Stimulated activated CD8-positive, alpha-beta memory T cell treated with anti-CD3 and anti-CD28 coated beads, Interleukin-15, amount 100 ng/mL, for 24 hours (primary cell): ENCODE data around the gene MAP3K5.
A peak's percentile ranks its signal among the peaks of the same experiment; 100 is the strongest.

ENCODE experiments used
- DNase-seq: peaks from one replicate; pipeline ENCODE4 v3.0.0-alpha.2; 2020; ENCODE audit warnings: low read depth

MAP3K5 gene

DNA sequence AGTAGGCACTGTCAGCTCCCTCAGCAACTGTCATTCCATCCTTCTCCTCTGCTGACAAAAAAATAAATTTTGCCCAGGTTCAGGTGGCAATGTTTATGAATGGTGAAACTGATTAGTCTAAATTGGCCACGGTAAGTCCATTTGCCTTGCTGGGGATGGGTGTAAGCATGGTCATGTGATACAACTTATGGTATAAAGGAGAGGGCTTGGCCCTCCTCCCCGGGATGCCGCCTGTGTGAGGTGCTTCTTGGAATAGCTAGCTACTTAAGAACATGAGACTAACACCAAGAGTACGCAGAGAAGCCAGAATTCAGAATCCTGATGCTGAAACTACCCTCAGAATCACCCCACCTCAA, 147.7 kb downstream of the MAP3K5 start:
- DNase-seq: no peak

DNA sequence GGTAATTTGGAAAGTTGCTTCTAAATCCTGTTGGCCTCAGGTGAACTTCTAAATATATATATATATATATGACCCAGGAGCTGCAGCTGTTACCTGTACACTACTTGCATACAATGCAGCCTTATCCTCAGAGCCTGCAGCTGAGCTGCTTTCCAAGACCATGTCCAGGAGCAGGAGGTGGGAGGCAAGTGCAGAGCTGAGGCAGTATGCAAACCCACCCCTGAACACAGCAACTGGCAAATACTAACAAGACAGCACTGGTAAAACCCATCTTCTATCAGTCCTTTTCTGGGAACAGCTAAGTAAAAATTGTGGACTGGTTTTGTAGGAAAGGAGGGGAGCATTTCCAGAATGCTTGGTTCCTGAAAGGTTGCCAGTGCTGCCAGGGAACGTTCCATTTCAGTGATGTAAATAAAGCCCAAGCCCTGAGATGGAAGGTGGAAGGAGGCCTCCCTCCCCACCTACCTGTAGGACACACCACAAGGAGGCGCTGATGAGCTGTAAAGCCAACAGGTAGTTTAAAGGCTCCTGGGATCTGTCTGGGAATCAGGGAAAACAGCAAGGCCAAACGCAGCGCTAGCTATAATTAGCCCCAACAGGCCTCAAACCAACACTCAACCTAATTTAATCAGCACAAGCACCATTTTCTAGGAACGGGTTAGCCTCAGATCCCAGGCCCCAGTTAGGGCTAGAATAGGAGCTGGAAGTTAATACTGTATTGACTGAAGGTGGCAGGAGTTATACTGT, 148.3 kb downstream of the MAP3K5 start:
- DNase-seq: peak; percentile 65

DNA sequence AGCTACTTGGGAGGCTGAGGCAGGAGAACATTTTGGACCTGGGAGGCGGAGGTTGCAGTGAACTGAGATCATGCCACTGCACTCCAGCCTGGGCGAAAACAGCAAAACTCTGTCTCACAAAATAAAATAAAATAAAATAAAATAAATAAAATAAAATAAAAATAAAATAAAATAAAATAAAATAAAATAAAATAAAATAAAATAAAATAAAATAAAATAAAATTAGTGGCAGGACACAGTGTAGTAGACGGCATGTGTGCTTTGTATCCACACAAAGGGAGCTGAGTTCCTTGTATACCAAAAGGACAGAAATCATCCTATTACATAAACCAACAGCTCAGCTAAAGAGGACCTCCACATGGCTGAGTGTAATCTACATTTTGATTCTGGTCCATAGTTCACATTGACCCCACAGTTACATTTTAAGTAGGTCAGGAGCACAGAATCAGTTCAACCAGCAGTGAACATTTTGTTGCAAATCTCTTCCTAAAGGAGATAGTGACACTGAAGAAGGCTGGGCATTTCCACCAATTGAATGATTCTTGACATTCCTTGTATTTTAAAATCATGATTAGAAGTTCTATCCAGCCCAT, 150.3 kb downstream of the MAP3K5 start:
- no peak for DNase-seq

DNA sequence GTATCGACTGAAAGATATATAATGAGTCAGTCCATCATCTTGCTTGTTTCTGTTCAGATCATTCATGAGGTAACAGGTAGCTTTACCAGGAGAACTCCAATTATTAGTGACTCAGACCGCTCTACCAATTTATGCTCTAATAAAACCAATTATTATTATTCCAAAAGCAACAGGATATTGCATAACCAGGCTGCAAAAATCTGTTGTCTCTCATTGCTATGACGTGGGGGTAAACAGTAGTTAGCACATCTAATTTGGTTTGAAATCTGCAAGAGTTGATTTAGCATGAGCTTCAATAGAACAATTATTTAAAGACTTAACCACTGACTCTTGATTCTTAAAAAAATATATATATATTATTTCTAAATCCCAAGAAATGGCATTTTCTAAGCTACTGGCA, 151.1 kb downstream of the MAP3K5 start:
- no peak for DNase-seq

DNA sequence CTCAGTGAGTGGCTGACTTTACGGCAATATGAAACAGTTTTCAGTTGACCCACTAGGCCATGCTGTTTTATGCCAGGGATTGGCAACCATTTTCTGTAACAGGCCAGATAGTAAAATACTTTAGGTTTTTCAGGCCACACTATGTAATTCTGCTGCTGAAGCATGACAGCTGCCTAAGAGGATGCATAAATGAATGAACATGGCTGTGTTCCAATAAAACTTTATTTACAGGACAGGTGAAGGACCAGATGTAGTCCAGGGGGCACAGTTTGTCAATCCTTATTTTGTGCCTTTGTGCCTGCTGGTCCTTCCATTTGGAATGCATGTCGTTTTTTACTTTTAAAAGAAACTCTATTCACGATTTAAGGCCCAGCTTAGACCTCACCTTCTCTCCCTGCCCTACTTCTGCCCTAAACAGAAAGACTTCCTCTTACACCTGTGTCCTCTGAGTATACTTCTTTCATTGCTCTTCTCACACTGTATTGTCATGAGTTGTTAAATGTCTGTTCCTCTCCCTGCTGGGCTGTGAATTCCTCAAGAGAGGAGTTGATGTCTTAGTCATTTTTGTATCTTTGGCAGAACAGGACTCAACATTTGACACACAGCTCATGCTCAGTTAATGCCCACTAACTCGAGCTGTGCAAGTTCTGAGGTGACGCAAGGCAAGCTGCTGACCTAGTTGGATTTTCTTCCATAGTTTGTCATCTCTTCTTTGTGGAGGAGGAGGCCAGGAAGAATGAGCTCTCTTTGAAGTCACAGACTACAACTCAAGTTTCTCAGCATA, 152.0 kb downstream of the MAP3K5 start:
- DNase-seq: no peak

DNA sequence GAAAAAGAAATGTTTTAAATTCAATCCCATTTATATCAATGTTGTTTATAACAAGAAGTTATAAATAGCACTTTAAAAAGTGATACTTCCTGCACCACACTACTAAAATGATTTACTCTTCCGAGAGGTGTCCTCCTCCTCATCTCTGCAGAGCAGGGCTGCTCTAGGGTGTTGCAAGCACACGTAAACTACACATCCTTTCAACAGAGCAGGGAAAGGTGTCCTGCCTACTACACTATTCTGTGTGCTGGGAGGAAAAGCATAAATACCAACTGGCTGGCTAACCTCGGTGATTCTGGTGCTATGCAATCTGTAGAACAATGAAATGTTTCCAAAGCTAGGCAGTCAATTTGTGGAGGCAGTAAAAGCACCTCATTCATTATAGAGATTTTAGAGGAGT, 152.6 kb downstream of the MAP3K5 start:
- DNase-seq: no peak

DNA sequence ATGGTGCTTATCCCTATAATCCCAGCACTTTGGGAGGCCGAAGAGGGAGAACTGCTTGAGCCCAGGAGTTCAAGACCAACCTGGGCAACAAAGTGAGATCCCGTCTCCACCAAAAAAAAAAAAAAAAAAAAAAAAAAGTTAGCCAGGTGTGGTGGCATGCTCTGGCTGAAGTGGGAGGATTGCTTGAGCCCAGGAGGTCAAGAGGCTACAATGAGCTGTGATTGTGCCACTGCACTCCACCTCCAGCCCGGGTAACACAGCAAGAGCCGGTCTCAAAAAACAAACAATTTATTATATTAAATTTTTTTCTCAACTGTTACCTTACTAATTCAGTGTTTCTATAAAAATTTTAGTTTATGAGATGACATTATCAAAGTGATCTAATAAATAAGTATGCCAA, 156.7 kb downstream of the MAP3K5 start:
- no peak for DNase-seq

DNA sequence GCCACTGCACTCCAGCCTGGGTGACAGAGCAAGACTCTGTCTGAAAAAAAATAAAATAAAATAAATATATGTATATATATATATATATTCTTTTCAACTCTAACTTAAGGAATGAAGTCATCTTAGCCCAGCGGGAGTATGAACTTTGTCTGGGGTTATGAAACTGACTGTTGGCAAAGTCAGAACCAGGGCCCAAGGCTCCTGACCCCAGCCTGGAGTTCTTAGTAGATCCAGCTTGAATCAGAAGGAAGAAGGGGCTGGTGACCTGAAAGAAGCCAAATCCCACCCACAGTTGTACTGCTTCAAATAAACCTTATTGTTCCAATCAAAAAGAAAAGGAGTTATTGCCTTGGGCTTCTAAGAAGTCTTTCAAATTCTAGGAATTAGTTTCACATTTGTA, 158.9 kb downstream of the MAP3K5 start:
- DNase-seq: no peak

DNA sequence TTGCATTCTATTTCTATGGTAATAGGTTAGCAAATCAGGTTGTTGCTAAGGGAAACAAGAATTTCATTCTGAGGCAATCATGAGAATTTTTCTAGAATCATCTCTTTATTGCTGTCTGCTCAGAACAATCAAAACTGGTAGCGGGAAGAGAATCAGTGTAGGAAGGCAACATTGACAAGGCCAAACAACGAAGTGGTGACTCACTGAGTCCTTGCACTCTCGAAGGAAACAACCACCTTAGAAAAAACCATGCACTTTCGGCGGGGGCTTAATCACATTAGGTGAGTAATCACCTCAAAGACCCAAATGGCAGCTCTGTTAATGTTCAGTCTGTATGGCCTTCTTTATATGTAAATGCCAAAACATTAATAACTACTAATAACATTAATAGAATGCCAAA, 163.3 kb downstream of the MAP3K5 start:
- no peak for DNase-seq

DNA sequence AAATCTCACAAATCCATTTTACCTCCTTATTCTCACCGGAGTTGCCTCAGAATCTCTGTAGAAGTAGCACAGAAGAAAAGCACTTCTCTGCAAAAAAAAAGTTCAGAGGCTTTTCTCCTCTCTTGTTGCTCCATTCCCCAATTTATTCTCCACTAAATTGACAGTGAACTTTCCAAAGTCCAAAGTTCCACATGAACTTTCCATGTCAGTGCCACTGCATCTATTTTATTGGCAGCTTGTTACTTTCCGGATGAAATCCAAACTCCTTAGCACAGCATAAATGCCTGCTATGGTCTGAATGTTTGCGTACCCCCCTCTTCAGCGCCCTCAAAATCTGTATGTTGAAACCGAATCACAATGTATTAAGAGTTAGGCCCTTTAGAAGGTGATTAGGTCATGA, 165.1 kb downstream of the MAP3K5 start:
- no peak for DNase-seq

DNA sequence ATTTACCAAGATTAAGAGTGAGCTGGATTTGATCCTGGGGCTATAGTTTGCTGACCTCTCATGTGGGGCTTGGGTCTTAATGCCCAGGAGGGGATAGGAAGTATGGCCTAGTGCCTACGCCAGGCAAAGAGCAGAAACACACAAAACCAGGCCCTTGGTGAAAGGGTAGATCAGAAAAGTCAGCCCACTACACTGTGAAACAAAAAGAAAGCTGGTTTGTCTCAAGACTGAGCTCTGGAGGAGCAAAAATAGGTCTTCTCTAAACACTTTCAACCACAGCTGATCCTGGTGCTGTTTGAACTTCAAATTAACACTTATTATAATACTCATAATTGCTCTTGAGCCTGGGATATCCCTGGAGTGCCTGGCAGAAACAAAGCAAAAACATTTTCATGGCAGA, 167.0 kb downstream of the MAP3K5 start:
- no peak for DNase-seq

DNA sequence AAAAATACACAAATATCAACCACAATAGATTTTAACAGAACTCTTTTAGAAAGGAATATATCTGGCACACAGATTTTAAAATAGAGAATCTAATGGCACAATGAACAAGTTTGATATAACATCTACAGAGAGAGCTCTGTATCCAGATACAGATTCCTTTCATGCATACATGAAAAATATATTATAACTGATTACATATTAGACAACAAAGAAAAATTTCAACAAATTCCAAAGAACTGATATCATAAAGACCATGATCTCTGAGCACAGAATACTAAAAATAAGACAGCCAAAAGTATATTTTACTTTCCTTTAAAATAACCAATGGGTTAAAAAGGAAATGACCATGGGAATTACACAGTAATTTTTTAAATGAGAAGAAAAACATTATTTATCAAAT, 167.9 kb downstream of the MAP3K5 start:
- no peak for DNase-seq

DNA sequence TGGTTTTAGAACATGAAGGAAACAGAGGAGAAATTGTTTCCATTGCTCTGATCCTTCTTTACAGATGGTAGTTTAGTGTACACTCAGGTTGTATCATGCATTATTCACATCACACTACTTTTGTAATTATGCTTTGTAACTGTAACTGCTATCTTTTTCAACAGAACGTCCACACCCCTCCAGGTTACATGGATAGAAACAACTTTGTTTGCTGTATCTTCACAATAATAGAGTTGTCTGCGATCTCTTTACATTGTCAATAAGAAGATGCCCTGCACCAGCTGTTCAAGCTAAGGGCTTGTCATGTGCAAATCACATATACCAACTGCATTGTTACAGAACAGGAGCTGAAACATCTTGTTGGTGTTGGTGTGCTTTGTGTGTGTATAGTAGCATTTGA, 174.2 kb downstream of the MAP3K5 start:
- DNase-seq: no peak

DNA sequence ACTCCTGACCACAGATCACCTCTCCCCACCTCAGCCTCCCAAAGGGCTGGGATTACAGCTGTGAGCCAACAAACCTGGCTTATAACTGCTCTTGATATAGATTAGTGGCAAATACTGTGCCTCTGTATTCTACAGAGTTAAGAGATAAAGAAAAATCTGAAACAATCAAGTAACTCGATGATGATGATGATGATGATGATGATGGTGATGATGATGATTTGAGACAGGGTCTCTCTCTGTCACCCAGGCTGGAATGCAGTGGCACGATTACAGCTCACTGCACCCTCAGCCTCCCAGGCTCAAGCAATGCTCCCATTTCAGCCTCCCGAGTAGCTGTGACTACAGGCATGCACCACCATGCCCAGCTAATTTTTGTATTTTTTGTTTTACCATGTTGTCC, 175.8 kb downstream of the MAP3K5 start:
- DNase-seq: no peak

DNA sequence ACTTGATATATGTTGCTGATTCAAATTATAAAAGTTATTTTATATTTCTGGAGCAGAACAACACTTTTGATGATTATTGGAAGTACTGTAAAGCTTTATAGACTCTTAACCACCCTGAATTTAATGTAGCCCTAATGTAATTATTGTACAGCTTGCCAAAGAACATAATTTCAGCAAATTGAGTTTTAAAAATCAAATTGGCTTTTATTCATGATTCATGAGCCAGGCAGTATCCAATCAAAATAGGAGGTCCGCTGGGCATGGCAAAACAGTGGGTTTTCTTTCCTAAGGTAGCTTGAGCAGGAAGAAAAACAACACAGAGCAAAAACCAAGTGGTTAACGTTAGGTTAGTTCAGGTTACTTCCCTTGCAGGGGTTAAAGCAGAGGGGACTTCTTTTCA, 177.3 kb downstream of the MAP3K5 start:
- no peak for DNase-seq

DNA sequence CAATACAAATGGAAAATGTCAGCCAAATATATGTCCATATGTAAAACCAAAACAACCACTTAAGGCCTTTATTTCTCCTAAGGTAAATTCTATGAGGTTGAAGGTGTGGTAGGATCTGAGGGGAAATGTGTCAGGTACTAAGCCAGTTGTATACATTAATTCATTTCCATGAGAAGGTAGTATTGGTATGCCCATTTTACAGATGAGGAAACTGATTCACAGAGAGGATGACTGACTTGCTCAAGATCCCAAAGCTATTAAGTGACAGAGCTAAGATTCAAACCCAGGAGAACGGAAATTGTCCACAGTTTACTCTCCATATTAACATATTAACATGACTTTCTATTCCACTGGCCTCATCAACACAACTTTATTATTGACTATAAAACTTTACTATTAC, 177.9 kb downstream of the MAP3K5 start:
- DNase-seq: no peak

DNA sequence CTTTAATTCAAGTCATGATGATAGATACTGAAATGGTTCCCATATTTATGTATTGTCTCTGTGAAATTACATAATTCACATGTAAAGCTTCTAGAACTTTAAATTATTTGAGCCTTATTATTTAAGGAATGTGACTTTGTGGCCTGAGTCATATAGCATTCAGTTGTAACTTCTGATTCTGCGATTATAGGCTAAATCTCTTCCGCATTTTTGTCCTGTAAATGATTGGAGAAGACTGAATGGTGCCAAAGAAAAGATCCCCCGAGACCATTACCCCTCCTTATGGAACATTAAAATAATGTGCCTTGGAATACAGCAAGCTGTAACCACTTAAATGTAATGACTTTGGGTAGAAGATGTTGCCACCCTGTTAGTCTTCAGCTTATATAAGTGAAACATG, 178.8 kb downstream of the MAP3K5 start:
- no peak for DNase-seq

DNA sequence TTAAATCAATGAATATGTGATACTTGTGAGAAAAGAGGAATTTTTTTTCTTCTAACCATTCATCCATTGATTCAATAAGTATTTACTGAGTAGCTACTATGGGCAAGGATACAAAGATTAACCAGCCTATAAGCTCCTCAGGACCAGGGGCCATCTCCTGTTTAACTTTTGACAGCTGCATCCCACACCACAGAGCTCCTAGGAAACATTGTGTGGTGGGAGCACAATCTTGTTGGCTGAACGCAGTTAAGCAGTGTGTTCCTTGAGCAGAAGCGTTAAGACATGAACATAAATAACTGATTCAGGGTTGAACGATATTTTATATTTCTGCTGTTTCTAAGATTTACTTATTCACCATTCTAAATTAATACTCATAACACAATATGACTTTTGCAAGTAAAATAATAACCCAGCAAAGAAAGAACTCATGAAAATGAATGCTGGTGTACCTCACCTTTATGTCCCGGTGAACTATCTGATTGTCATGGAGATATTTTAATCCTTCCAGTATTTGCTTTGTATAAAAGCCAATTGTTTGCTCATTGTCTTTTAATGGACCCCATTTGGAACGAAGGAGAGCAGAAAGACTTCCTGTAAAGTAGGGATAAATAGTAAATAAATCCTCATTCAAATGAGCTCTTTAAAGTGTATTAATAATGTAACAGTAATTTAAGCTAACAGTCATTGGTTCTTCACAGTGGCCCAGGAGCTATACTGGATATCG, 179.4 kb downstream of the MAP3K5 start:
- no peak for DNase-seq

DNA sequence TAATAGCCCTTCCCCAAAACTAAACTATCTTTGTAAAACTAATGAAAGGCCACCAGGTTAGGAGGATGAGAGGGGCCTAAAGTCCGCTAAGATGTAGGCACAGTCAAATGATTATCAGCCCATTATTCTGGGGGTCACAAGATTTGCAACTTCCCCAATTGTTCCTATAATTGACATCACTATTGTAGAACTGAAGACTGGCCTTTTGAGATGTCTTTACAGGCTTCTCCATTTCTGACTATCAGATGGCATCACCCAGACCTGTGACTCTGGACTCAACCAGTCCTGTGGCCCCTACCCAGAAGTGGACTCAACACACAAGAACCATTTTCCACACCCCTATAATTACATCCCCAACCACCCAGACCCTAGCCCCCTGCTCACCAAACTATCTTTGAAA, 180.5 kb downstream of the MAP3K5 start:
- DNase-seq: no peak

DNA sequence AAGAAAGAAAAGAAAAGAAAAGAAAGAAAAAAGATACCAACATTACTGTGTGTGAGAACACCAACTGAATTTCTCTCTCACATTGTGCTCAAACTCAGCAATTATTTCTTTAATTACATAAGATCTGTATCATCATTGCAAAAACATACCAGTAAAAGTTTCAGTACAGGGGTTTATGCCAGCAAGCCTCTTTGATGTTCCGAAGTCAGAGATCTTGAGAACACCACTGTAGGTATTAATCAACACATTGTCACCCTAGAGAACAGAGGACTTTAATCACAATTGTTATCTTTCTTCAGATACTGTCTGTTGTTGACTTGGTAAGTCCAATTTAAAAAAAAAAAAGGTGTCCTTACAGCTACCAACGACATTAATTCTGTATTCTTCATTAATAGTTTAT, 181.1 kb downstream of the MAP3K5 start:
- DNase-seq: no peak

DNA sequence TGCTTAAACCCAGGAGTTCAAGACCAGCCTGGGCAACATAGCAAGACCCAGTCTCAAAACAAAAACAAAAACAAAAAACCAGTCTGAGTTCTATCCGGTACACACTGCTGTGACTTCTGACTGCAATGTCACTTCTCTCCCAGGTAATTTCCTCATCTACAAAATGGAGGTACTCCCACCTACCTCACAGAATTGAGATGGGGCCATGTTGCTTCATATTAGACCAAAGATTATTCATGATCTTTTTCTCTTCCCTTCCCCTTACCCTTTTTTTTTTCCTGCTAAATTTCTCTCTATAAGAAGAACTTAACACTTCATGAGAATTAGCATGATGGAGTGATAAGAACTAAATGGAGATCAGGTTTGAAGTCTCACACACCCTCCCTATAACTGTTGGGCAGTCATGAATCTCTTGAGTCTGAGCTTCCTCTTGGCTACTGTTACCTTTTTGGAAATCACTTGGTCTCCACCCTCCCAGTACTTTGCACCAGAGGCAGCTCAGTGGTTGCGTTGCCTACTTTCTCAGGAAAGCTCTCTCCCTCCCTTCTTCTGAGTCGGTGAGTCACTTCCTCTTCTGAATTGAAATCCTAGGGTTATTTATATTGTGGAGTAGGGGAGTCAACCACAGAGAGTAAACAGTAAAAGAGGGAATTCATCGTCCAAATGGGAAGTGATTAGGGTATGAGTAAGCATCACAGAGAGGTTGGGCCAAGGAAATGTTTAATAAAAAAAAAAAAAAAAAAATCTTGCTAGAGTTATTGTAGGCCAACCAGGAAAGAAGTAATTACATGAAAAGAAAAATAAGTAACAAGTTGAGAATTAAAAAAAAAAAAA, 182.2 kb downstream of the MAP3K5 start:
- no peak for DNase-seq

DNA sequence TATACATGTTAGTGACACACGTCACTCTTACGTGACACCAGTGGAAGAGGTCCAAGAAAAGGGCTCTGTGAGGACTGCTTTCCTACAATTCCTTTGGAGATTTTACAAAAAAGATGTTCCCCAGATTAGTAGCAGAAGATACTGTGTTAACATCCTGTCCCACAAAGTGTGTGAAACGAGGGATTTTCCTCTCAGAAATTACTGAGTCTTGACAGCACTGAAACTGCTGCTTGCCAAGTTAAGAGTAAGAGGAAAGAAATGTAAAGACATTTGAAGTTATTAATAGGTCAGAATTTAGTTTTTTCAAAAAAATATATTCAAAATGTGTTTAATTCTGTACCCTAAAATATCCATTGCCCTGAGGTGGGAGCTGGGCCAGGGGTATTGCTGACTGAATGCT, 183.3 kb downstream of the MAP3K5 start:
- no peak for DNase-seq
